HEK293 (cell line): ENCODE results near the gene FRMD4A.

ENCODE experiments used
- CTCF ChIA-PET: fragments of 350-600 bp; formaldehyde crosslinking; extraction: SDS; loops from one replicate; lab custom pipeline; 2021; ENCODE audit warnings: antibody characterized with exemption; lab: Yijun Ruan, JAX
- POLR2A ChIA-PET: fragments of 300-600 bp; formaldehyde crosslinking; extraction: SDS; loops from one replicate; lab custom pipeline; 2020; ENCODE audit warnings: antibody characterized with exemption, inconsistent platforms; lab: Yijun Ruan, JAX
- H3K27ac ChIP-seq: fragments of 200-500 bp; sonication (Bioruptor generic); 2 replicates; pipeline ENCODE4 v1.5.1; 2014; ENCODE audit warnings: low read depth, low read length, control low read depth, inconsistent platforms; ENCODE audit errors: extremely low read depth
- H3K36me3 ChIP-seq, 2 experiments: fragments of 200-500 bp in 1 of 2; sonication (Bioruptor generic) in 1 of 2; 1 replicate in 1 of 2; 2 replicates in 1 of 2; pipeline ENCODE4 v1.5.1; 2014 to 2017; ENCODE audit warnings: inconsistent platforms in 2 of 2, low read length in 2 of 2; ENCODE audit not compliant: control insufficient read depth in 2 of 2, insufficient read depth in 1 of 2
- H3K4me1 ChIP-seq: fragments of 200-500 bp; sonication (Bioruptor generic); 2 replicates; pipeline ENCODE4 v1.5.1; 2014; ENCODE audit warnings: mild to moderate bottlenecking, low read length, inconsistent platforms; ENCODE audit not compliant: control insufficient read depth, insufficient read depth
- H3K4me3 ChIP-seq: 2 replicates; pipeline ENCODE4 v1.5.1; 2011; ENCODE audit warnings: low read depth, mild to moderate bottlenecking, control low read depth, low read length, moderate library complexity
- H3K9me3 ChIP-seq: fragments of 200-500 bp; sonication (Bioruptor generic); 2 replicates; pipeline ENCODE4 v1.5.1; 2014; ENCODE audit warnings: low read depth, low read length, inconsistent platforms; ENCODE audit not compliant: control insufficient read depth, insufficient read depth
- BCL11A ChIP-seq: fragments of 450-650 bp; formaldehyde crosslinking; IDR thresholded peaks from 2 replicates; pipeline ENCODE4 v1.5.1; 2016; ENCODE audit warnings: low read depth, missing biosample characterization, missing genetic modification characterization
- BCL6B ChIP-seq: fragments of 450-650 bp; formaldehyde crosslinking; IDR thresholded peaks from 2 replicates; pipeline ENCODE4 v1.5.1; 2017; ENCODE audit warnings: missing biosample characterization, missing genetic modification characterization
- CTCF ChIP-seq: fragments of 450-650 bp; formaldehyde crosslinking; IDR thresholded peaks from 2 replicates; pipeline ENCODE4 v1.5.1; 2016; ENCODE audit warnings: missing biosample characterization, missing genetic modification characterization
- EGR2 ChIP-seq: fragments of 450-650 bp; formaldehyde crosslinking; IDR thresholded peaks from 2 replicates; pipeline ENCODE4 v1.5.1; 2016; ENCODE audit warnings: low read depth, missing biosample characterization, missing genetic modification characterization
- GLIS1 ChIP-seq: fragments of 450-650 bp; formaldehyde crosslinking; IDR thresholded peaks from 2 replicates; pipeline ENCODE4 v1.5.1; 2016; ENCODE audit warnings: missing biosample characterization, missing genetic modification characterization
- HIC1 ChIP-seq: fragments of 450-650 bp; formaldehyde crosslinking; IDR thresholded peaks from 2 replicates; pipeline ENCODE4 v1.5.1; 2016; ENCODE audit warnings: missing biosample characterization, missing genetic modification characterization
- KLF10 ChIP-seq: fragments of 450-650 bp; IDR thresholded peaks from 2 replicates; pipeline ENCODE4 v1.5.1; 2018; ENCODE audit warnings: missing biosample characterization, mild to moderate bottlenecking, missing genetic modification characterization
- MZF1 ChIP-seq: fragments of 450-650 bp; formaldehyde crosslinking; IDR thresholded peaks from 2 replicates; pipeline ENCODE4 v1.5.1; 2017; ENCODE audit warnings: missing biosample characterization, missing genetic modification characterization, borderline replicate concordance
- TCF7L2 ChIP-seq: IDR thresholded peaks from 2 replicates; pipeline ENCODE4 v1.6.1; 2011; ENCODE audit warnings: low read depth, mild to moderate bottlenecking, inconsistent platforms, low read length, moderate library complexity, borderline replicate concordance
- ZBTB1 ChIP-seq: fragments of 450-650 bp; formaldehyde crosslinking; IDR thresholded peaks from 2 replicates; pipeline ENCODE4 v1.5.1; 2016; ENCODE audit warnings: missing biosample characterization, missing genetic modification characterization
- ZNF140 ChIP-seq: fragments of 450-650 bp; formaldehyde crosslinking; IDR thresholded peaks from 2 replicates; pipeline ENCODE4 v1.5.1; 2016; ENCODE audit warnings: missing biosample characterization, missing genetic modification characterization
- ZNF146 ChIP-seq: fragments of 450-650 bp; formaldehyde crosslinking; IDR thresholded peaks from 2 replicates; pipeline ENCODE4 v1.5.1; 2016; ENCODE audit warnings: missing biosample characterization, missing genetic modification characterization
- ZNF16 ChIP-seq: fragments of 450-650 bp; formaldehyde crosslinking; IDR thresholded peaks from 2 replicates; pipeline ENCODE4 v1.5.1; 2016; ENCODE audit warnings: low read depth, missing biosample characterization, missing genetic modification characterization
- ZNF175 ChIP-seq: fragments of 450-650 bp; formaldehyde crosslinking; IDR thresholded peaks from 2 replicates; pipeline ENCODE4 v1.5.1; 2016; ENCODE audit warnings: missing biosample characterization, missing genetic modification characterization
- ZNF19 ChIP-seq: fragments of 450-650 bp; formaldehyde crosslinking; IDR thresholded peaks from 2 replicates; pipeline ENCODE4; 2016; ENCODE audit warnings: missing biosample characterization, missing genetic modification characterization, low read depth
- ZNF211 ChIP-seq: fragments of 450-650 bp; formaldehyde crosslinking; IDR thresholded peaks from 2 replicates; pipeline ENCODE4 v1.5.1; 2016; ENCODE audit warnings: low read depth, missing biosample characterization, missing genetic modification characterization
- ZNF529 ChIP-seq: fragments of 450-650 bp; formaldehyde crosslinking; IDR thresholded peaks from 2 replicates; pipeline ENCODE4 v1.5.1; 2017; ENCODE audit warnings: missing genetic modification characterization, missing biosample characterization; ENCODE audit not compliant: insufficient replicate concordance
- ZNF530 ChIP-seq: fragments of 450-650 bp; formaldehyde crosslinking; IDR thresholded peaks from 2 replicates; pipeline ENCODE4 v1.5.1; 2016; ENCODE audit warnings: low read depth, missing biosample characterization, missing genetic modification characterization
- ZNF571 ChIP-seq: fragments of 450-650 bp; formaldehyde crosslinking; IDR thresholded peaks from 2 replicates; pipeline ENCODE4 v1.5.0; 2017; ENCODE audit warnings: missing biosample characterization, missing genetic modification characterization
- ZNF580 ChIP-seq: fragments of 450-650 bp; formaldehyde crosslinking; IDR thresholded peaks from 2 replicates; pipeline ENCODE4 v1.5.1; 2016; ENCODE audit warnings: missing biosample characterization, missing genetic modification characterization
- ZNF626 ChIP-seq: fragments of 450-650 bp; sonication (Bioruptor Pico); formaldehyde crosslinking; IDR thresholded peaks from 2 replicates; pipeline ENCODE4 v1.5.1; 2018; ENCODE audit warnings: missing biosample characterization, missing genetic modification characterization, inconsistent platforms
- ZNF645 ChIP-seq: fragments of 450-650 bp; formaldehyde crosslinking; IDR thresholded peaks from 2 replicates; pipeline ENCODE4; 2016; ENCODE audit warnings: missing biosample characterization, missing genetic modification characterization
- ZNF658 ChIP-seq: fragments of 450-650 bp; formaldehyde crosslinking; IDR thresholded peaks from 2 replicates; pipeline ENCODE4; 2016; ENCODE audit warnings: missing biosample characterization, missing genetic modification characterization
- ZSCAN23 ChIP-seq: fragments of 450-650 bp; formaldehyde crosslinking; IDR thresholded peaks from 2 replicates; pipeline ENCODE4 v1.5.1; 2016; ENCODE audit warnings: missing biosample characterization, missing genetic modification characterization
- ZSCAN5A ChIP-seq: fragments of 450-650 bp; formaldehyde crosslinking; IDR thresholded peaks from 2 replicates; pipeline ENCODE4 v1.5.1; 2016; ENCODE audit warnings: missing biosample characterization, missing genetic modification characterization

FRMD4A gene

GRCh38 chr10:14225379-14225778, 105.3 kb downstream of the FRMD4A start:
- no peak overlapping the region for H3K4me3 ChIP-seq
- CTCF ChIA-PET, result interaction anchor here (2.4 kb wide), 1 partner anchor 28 kb away, joined by 7 read pairs; no protein-coding TSS in a partner anchor
- H3K4me1 ChIP-seq, result no peaks in the 10 kb centered on the region
- H3K36me3 ChIP-seq, result no peaks in the 10 kb centered on the region
- H3K9me3 ChIP-seq, result no peaks in the 10 kb centered on the region
- no peak overlapping the region for H3K27ac ChIP-seq
- no peak for TF ChIP-seq ZNF645 (tag by site-specific recombination)
- no peak for TF ChIP-seq ZNF175
- no peak for TF ChIP-seq ZSCAN23 (tag by site-specific recombination)
- no peak for TF ChIP-seq EGR2 (tag by site-specific recombination)
- TF ChIP-seq ZNF146 (tag by site-specific recombination), result no peak
- TF ChIP-seq MZF1 (tag by site-specific recombination), result no peak
- TF ChIP-seq BCL6B (tag by site-specific recombination), result no peak
- no peak for TF ChIP-seq ZNF580 (tag by site-specific recombination)
- TF ChIP-seq ZSCAN5A, result no peak
- TF ChIP-seq ZNF140 (tag by site-specific recombination), result no peak
- no peak for TF ChIP-seq CTCF (tag by site-specific recombination)
- no peak for TF ChIP-seq ZNF16 (tag by site-specific recombination)
- no peak for TF ChIP-seq ZBTB1 (tag by site-specific recombination)
- no peak for TF ChIP-seq ZNF529 (tag by site-specific recombination)
- no peak for TF ChIP-seq KLF10
- POLR2A ChIA-PET, result no interaction called here

- TF ChIP-seq ZNF19 (no peak), ZNF658 (tag by site-specific recombination) (no peak), HIC1 (tag by site-specific recombination) (no peak), TCF7L2 (no peak), ZNF571 (tag by site-specific recombination) (no peak), ZNF530 (tag by site-specific recombination) (no peak), ZNF211 (tag by site-specific recombination) (no peak), ZBTB1 (tag by site-specific recombination) (no peak), KLF10 (no peak), BCL11A (tag by site-specific recombination) (no peak), GLIS1 (no peak), ZNF626 (tag by site-specific recombination) (no peak)
- TF ChIP-seq, all 188 proteins: peak for 0
- POLR2A ChIA-PET, result no interaction called here
- CTCF ChIA-PET, result interaction anchor here (0.6 kb wide), 1 partner anchor 669 kb away, joined by 3 read pairs; no protein-coding TSS in a partner anchor
- H3K9me3 ChIP-seq, result no peaks in the 10 kb centered on the region
- H3K36me3 ChIP-seq, result no peaks in the 10 kb centered on the region
- H3K27ac ChIP-seq, result no peak overlapping the region
- no peaks in the 10 kb centered on the region for H3K4me1 ChIP-seq
- H3K4me3 ChIP-seq, result no peak overlapping the region
Measured at GRCh38 chr10:14220026-14220425, 110.7 kb downstream of the FRMD4A start.
